VCaP (cell line): Measurements from ENCODE around the gene HOXC13.

ENCODE experiments used
- H3K27ac ChIP-seq: fragments of 450-650 bp; 2 replicates; pipeline ENCODE4 v1.5.1; 2017
- TF ChIP-seq, protein P1 (sequence below): fragments of 450-650 bp; conservative IDR thresholded peaks from 2 replicates; pipeline ENCODE4 v1.5.1; 2017; ENCODE audit warnings: mild to moderate bottlenecking, moderate library complexity

HOXC13 gene

GRCh38 chr12:53941187-53941586, 2.6 kb downstream of the HOXC13 start:
- TF ChIP-seq, protein P1, sequence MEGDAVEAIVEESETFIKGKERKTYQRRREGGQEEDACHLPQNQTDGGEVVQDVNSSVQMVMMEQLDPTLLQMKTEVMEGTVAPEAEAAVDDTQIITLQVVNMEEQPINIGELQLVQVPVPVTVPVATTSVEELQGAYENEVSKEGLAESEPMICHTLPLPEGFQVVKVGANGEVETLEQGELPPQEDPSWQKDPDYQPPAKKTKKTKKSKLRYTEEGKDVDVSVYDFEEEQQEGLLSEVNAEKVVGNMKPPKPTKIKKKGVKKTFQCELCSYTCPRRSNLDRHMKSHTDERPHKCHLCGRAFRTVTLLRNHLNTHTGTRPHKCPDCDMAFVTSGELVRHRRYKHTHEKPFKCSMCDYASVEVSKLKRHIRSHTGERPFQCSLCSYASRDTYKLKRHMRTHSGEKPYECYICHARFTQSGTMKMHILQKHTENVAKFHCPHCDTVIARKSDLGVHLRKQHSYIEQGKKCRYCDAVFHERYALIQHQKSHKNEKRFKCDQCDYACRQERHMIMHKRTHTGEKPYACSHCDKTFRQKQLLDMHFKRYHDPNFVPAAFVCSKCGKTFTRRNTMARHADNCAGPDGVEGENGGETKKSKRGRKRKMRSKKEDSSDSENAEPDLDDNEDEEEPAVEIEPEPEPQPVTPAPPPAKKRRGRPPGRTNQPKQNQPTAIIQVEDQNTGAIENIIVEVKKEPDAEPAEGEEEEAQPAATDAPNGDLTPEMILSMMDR: no peak
- no peak overlapping the region for H3K27ac ChIP-seq

GRCh38 chr12:53941750-53942149, 3.1 kb downstream of the HOXC13 start:
- no peak overlapping the region for H3K27ac ChIP-seq
- TF ChIP-seq, protein P1: no peak

- TF ChIP-seq, protein P1: no peak
- no peak overlapping the region for H3K27ac ChIP-seq
Measured at GRCh38 chr12:53942467-53942997, 3.9 kb downstream of the HOXC13 start.

DNA sequence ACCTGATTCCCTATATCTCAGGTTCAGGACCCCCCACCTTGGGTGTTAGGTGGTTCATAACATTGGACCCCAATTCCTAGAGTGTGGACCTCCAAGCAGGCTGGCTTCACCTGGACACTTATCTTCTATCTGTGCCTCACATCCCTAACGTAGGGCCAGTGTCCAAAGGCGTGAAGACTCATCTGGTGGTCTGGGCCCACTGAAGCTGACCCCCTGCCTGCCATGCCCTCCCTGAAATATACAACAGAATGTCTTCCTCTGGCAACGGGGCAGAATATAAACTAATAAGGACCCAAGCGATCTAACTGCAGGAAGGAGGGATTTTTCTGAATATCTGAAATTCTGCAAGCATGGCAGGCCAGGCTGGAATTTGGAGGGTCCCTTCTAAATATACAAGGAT, 5.6 kb downstream of the HOXC13 start:
- H3K27ac ChIP-seq: no peak overlapping the region
- TF ChIP-seq, protein P1: no peak

DNA sequence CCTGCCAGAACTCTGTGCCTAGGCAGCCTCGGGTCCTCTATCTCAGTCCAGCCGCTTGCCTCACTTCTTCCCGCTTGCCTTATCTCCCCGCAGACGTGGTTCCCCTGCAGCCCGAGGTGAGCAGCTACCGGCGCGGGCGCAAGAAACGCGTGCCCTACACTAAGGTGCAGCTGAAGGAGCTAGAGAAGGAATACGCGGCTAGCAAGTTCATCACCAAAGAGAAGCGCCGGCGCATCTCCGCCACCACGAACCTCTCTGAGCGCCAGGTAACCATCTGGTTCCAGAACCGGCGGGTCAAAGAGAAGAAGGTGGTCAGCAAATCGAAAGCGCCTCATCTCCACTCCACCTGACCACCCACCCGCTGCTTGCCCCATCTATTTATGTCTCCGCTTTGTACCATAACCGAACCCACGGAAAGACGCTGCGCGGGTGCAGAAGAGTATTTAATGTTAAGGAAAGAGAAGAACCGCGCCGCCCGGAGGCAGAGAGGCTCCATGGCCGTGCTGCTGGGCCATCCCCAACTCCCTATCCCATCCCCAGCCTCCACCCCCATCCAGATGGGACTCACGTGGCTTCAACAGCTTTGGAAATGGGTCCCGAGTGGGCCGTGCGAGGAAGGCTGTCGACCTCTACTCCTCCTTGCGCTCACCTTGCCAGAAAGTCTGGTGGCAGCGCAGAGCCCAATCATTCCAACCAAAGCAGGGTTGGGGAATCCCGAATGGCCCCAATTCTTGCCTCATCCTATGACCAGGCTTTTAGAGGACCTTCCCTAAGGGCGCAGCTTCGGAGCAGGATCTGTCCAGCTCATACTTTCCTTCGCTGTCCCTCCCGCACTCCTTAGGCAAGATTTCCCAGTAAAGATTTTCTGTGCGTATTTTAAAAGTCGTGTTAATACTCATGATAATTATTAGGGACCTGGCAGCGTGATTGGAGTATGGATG, 6.5 kb downstream of the HOXC13 start:
- TF ChIP-seq, protein P1: no peak
- H3K27ac ChIP-seq: no peak overlapping the region

GRCh38 chr12:53947743-53948142, 9.1 kb downstream of the HOXC13 start:
- TF ChIP-seq, protein P1: no peak
- H3K27ac ChIP-seq: no peak overlapping the region

DNA sequence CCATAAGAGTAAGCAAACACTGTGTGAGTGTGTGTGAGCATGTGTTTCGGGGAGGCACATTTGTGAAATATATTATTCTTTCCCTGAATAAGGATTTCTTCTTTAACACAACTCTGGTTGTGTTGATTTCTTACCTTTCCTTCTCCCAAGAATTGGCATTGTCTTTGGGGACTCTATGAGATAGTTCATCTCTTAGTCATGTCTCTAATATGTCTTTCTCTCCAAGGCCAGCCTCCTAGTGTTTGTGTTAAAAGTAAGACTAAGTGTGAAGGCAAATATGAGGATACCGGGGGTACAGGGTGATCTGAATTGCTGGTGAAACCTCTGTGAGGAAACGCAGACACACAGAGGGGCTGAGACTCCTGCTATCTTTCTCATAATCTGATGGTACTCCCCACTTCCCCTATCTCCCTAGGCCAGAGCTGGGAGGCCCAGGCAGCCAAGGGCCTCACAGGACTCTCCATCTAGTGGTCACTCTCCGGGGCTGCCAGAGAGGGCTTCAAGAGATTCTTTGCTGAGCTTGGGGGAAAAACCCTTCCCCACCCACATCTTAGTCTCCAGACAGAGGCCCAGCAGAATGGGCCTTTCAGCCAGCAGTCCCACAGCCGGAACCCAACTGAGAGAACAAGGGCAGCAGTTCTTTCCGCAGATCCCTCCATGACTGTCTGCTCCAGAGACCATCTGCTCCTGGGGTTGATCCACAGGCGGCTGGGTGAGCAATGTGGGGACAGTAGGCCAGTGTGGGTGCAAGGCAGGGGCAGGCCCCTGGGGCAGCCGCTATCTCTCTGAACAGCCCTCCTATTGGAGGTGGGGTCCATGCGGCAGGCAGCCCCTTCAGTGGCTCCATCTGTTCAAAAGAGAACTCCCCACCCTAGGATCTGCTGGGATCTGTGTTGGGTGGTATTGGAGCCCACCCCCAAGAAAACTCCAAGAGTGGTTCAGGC, 10.3 kb downstream of the HOXC13 start:
- H3K27ac ChIP-seq: no peak overlapping the region
- TF ChIP-seq, protein P1: no peak
